Lung (tissue), 12 donors: ENCODE data around the gene SNAPC5. TPM values are rescaled to one million over a fixed set of nuclear protein-coding genes. Genes with fewer than 3 reads are reported as not detected.
"Not testable (repeated sequence)": the region's sequence is repeated elsewhere in the genome, so short reads cannot be mapped to it uniquely, and the experiment has no call there.

Experiments
- ATAC-seq: fragments of 200-7000 bp; cut with Tn5 transposase; one replicate; pipeline ENCODE4 v1.9.1; 2020; ENCODE audit warnings: moderate number of reproducible peaks; ENCODE audit not compliant: insufficient read depth, low FRiP score
- DNase-seq, 3 donors: peaks; one replicate each; pipeline ENCODE4 v3.0.0-alpha.2; 2013 to 2017
- H3K27ac ChIP-seq, 2 donors: one replicate each; pipeline ENCODE4 v1.5.1; 2013; ENCODE audit warnings: mild to moderate bottlenecking in 2 of 2, moderate library complexity in 2 of 2, control low read depth in 1 of 2, inconsistent platforms in 1 of 2, low read depth in 1 of 2, low read length in 1 of 2
- H3K27me3 ChIP-seq, 3 donors: one replicate each; pipeline ENCODE4 v1.5.1; 2013; ENCODE audit warnings: low read length in 2 of 3; ENCODE audit not compliant: control insufficient read depth in 3 of 3, insufficient read depth in 3 of 3
- H3K36me3 ChIP-seq, 4 donors: one replicate each; pipeline ENCODE4 v1.5.1; 2013; ENCODE audit warnings: low read length in 4 of 4, mild to moderate bottlenecking in 1 of 4, moderate library complexity in 1 of 4; ENCODE audit not compliant: control insufficient read depth in 4 of 4, insufficient read depth in 4 of 4
- H3K4me1 ChIP-seq, 5 donors: one replicate each; pipeline ENCODE4 v1.5.1; 2013; ENCODE audit warnings: low read length in 5 of 5, mild to moderate bottlenecking in 2 of 5, moderate library complexity in 1 of 5; ENCODE audit not compliant: control insufficient read depth in 5 of 5, insufficient read depth in 5 of 5
- H3K4me3 ChIP-seq: one replicate; pipeline ENCODE4 v1.5.1; 2013; ENCODE audit warnings: mild to moderate bottlenecking, control low read depth, moderate library complexity
- H3K9ac ChIP-seq, 2 donors: one replicate each; pipeline ENCODE4 v1.5.1; 2013; ENCODE audit warnings: low read length in 2 of 2, control low read depth in 1 of 2; ENCODE audit not compliant: insufficient read depth in 1 of 2
- H3K9me3 ChIP-seq, 4 donors: one replicate each; pipeline ENCODE4 v1.5.1; 2013; ENCODE audit warnings: low read length in 3 of 4, mild to moderate bottlenecking in 1 of 4, moderate library complexity in 1 of 4; ENCODE audit not compliant: control insufficient read depth in 4 of 4, insufficient read depth in 3 of 4
- CTCF ChIP-seq: IDR thresholded peaks from 2 replicates; pipeline ENCODE4 v1.5.1; 2012; ENCODE audit warnings: mild to moderate bottlenecking; ENCODE audit errors: control extremely low read depth, extremely low read depth
- WGBS, 2 donors: extraction: QIAGEN DNeasy Blood & Tissue Kit; methylation state at CpG; one replicate each; pipeline ENCODE4 v1.1.7; 2013; 5-methylcytosine and 5-hydroxymethylcytosine counted together
- polyA plus RNA-seq, 2 donors: library from polyadenylated mRNA; stranded (reverse); fragments of 200-250 nt; gene quantifications; one replicate each; pipeline ENCODE4 v1.2.1, GENCODE V29; 2013
- total RNA-seq, 2 donors: library from RNA; depleted of rRNA in 1 of 2; stranded (reverse); fragments of >200 nt in 1 of 2; gene quantifications; one replicate each; pipeline ENCODE4 v1.2.1, GENCODE V29; 2014 to 2021
- donor health status: control.
- donor health status: control.
- donor health status: Bipolar disorder and iron deficiency.
- donor health status: healthy.
- donor health status: DM: yes; HTN: yes; CAD: no.

The SNAPC5 gene
- total and polyA plus RNA-seq, 4 donors = 19.2 to 41.4 (median 26.7) TPM

GRCh38 chr15:66502491-66502890 is 4.9 kb upstream of the SNAPC5 start:
- 79 to 87% methylated on average over 10 of the region's 10 CpGs for WGBS, 2 donors
- TF ChIP-seq CTCF = no peak
- H3K4me3 ChIP-seq = no peak overlapping the region
- H3K9ac ChIP-seq = no peak overlapping the region
- no peak overlapping the region for H3K27ac ChIP-seq
- H3K27me3 ChIP-seq = no peaks in the 10 kb centered on the region
- no peak for ATAC-seq
- H3K9me3 ChIP-seq = no peaks in the 10 kb centered on the region
- no peak for DNase-seq
- H3K4me1 ChIP-seq = peaks cover 0 to 32% (median 8%) of the 10 kb centered on the region in 5 donors
- H3K36me3 ChIP-seq = peaks cover 22 to 45% (median 29%) of the 10 kb centered on the region in 4 donors

- H3K9me3 ChIP-seq, H3K27ac ChIP-seq, ATAC-seq, H3K4me3 ChIP-seq, H3K27me3 ChIP-seq, H3K9ac ChIP-seq, DNase-seq: not testable (repeated sequence)
- H3K4me1 ChIP-seq = peaks cover 0 to 33% (median 7%) of the 10 kb centered on the region in 5 donors
- peaks cover 22 to 45% (median 33%) of the 10 kb centered on the region in 4 donors for H3K36me3 ChIP-seq
- 86 to 96% methylated on average over 7 of the region's 7 CpGs for WGBS, 2 donors
These were observed 2.8 kb upstream of the SNAPC5 start for GRCh38 chr15:66500346-66500745.

GRCh38 chr15:66498501-66499386 is 1.2 kb upstream of the SNAPC5 start:
- WGBS, 2 donors = 61 to 62% methylated on average over 3 of the region's 3 CpGs
- TF ChIP-seq CTCF = no peak
- Histone ChIP-seq H3K36me3 (peaks cover 22 to 54% (median 37%) of the 10 kb centered on the region in 4 donors), H3K27me3 (no peaks in the 10 kb centered on the region), H3K4me1 (peaks cover 0 to 30% (median 5%) of the 10 kb centered on the region in 5 donors), H3K9me3 (no peaks in the 10 kb centered on the region), H3K9ac (no peak overlapping the region), H3K4me3 (no peak overlapping the region), H3K27ac (no peak overlapping the region)
- peak in 2 of 3 donors; percentile 70 to 72 for DNase-seq
- no peak for ATAC-seq

- no peaks in the 10 kb centered on the region for H3K27me3 ChIP-seq
- peaks cover 0 to 16% (median 0%) of the 10 kb centered on the region in 5 donors for H3K4me1 ChIP-seq
- ATAC-seq = peak; percentile 6
- DNase-seq = no peak
- no peak for TF ChIP-seq CTCF
- WGBS, 2 donors = 18 to 20% methylated on average over 17 of the region's 17 CpGs
- H3K36me3 ChIP-seq = peaks cover 20 to 47% (median 36%) of the 10 kb centered on the region in 4 donors
- peak overlapping the region; percentile 75 to 96 for H3K27ac ChIP-seq
- peak overlapping the region; percentile 92 for H3K4me3 ChIP-seq
- H3K9ac ChIP-seq = peak overlapping the region; percentile 75 to 76
- H3K9me3 ChIP-seq = no peaks in the 10 kb centered on the region
These were observed 536 bp downstream of the SNAPC5 start for GRCh38 chr15:66496951-66497501.
